NCI-H1694 treated with DMSO at 0.1 percent for 48 hours (cell line): ENCODE measurements around the gene SNX25.
"Not testable (repeated sequence)": the region's sequence is repeated elsewhere in the genome, so short reads cannot be mapped to it uniquely, and the experiment has no call there.

Source experiments
- DNase-seq: peaks from one replicate; lab custom pipeline; 2025; lab: John Stamatoyannopoulos, UW

The SNX25 gene

GRCh38 chr4:185209031-185209851, at the start of gene SNX25:
Gene SNX25 (plus strand): TSS chr4:185209598. CDS start chr4:185209827, 229 bp downstream.
- DNase-seq = peak; percentile 51

GRCh38 chr4:185165605-185166063, 43.8 kb upstream of the SNX25 start:
- no peak for DNase-seq

- DNase-seq = no peak
Observed at GRCh38 chr4:185167234-185167633, 42.2 kb upstream of the SNX25 start.

GRCh38 chr4:185171373-185172071, 37.9 kb upstream of the SNX25 start:
- no peak for DNase-seq

- DNase-seq = no peak
Observed at GRCh38 chr4:185179488-185179887, 29.9 kb upstream of the SNX25 start.

GRCh38 chr4:185182239-185182638, 27.2 kb upstream of the SNX25 start:
- no peak for DNase-seq

GRCh38 chr4:185183622-185184281, 25.6 kb upstream of the SNX25 start:
- peak; percentile 92 for DNase-seq

GRCh38 chr4:185186769-185187168, 22.6 kb upstream of the SNX25 start:
- DNase-seq = no peak

GRCh38 chr4:185189606-185190305, 19.6 kb upstream of the SNX25 start:
- DNase-seq = no peak

- no peak for DNase-seq
Observed at GRCh38 chr4:185190306-185190856, 19.0 kb upstream of the SNX25 start.

- no peak for DNase-seq
Observed at GRCh38 chr4:185192059-185192458, 17.3 kb upstream of the SNX25 start.

- no peak for DNase-seq
Observed at GRCh38 chr4:185194924-185195888, 14.2 kb upstream of the SNX25 start.

GRCh38 chr4:185196437-185196836, 13.0 kb upstream of the SNX25 start:
- DNase-seq = no peak

- not testable (repeated sequence) for DNase-seq
Observed at GRCh38 chr4:185198189-185198588, 11.2 kb upstream of the SNX25 start.

GRCh38 chr4:185201977-185202962, 7.1 kb upstream of the SNX25 start:
- no peak for DNase-seq

- no peak for DNase-seq
Observed at GRCh38 chr4:185202984-185203485, 6.4 kb upstream of the SNX25 start.

GRCh38 chr4:185203486-185204237, 5.7 kb upstream of the SNX25 start, which contains the start of gene CFAP97:
Gene CFAP97 (minus strand): TSS chr4:185204000. CDS start chr4:185191196, 12,804 bp downstream.
- DNase-seq = peak; percentile 36

- no peak for DNase-seq
Observed at GRCh38 chr4:185204238-185204910, 5.0 kb upstream of the SNX25 start.
